ENCODE data around the gene RNH1. TPM values are rescaled to one million over a fixed set of nuclear protein-coding genes. Genes with fewer than 3 reads are reported as not detected.

RNH1 gene
- total RNA-seq, 2 experiments from 2014 or later = 65.5 to 65.7 TPM

DNA sequence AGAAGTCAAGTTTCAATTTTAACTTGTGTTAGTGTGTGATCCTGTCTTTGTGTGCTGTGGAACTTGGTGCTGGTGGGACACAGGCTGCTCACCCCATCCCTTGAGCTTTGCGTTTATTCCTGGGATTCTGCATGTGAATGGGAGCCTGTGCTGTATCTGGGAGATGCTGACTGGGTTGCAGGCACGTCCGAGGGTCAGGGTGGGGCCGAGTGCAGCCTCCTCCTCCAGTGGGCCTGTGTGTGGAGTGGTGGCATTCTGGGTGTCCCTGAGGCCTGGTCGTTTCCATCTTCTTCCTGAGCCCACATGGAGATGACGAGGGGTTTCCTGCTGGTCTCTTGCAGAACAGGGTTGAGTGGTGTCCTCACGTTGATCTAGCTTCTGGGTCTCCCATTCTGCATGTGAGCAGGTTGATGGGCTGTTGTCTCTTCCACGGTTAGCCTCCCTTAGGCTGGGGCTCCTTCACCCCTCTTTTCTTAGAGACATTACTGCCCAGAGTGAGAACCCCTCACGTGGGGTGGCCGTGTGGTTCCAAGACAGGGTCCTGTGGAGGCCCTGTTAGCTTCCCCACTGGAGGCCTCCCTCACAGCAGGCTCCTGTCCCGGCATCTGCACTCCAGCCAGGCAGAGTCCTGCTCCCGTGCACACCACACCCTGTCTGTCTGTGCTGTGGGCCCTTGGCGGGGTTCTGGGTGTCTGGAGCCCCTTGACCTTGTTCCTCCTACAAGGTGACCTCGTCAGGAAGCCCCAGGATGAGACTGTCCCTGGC lies 52.1 kb downstream of the RNH1 start:
- Histone ChIP-seq H3K9me2 (ENCODE audit: insufficient read depth, low read length) (no peaks in the 10 kb centered on the region), H3K27ac (ENCODE audit: low read depth, low read length, poor library complexity, severe bottlenecking) (no peak overlapping the region), H3K4me3 (ENCODE audit: low read depth, low read length, poor library complexity, severe bottlenecking) (no peak overlapping the region), H2AFZ (ENCODE audit: low read length) (no peak overlapping the region), H4K20me1 (ENCODE audit: insufficient read depth, low read length) (no peaks in the 10 kb centered on the region), H3K36me3 (ENCODE audit: insufficient read depth, low read length) (peaks cover 10% of the 10 kb centered on the region; the same call in 1 of the 2 replicates), H3K4me2 (ENCODE audit: low read length) (no peak overlapping the region), H3K79me2 (ENCODE audit: insufficient read depth, low read depth, low read length) (no peaks in the 10 kb centered on the region), H3K4me1 (ENCODE audit: insufficient read depth, low read length, poor library complexity, severe bottlenecking) (peaks cover 18% of the 10 kb centered on the region), H3K9me3 (ENCODE audit: low read length) (no peaks in the 10 kb centered on the region)
- no TSS peak for BruUV-seq (replicated peaks)
- no peak for DNase-seq (ENCODE audit: low spot score)
- TF ChIP-seq EZH2phosphoT487 (IDR thresholded peaks at IDR 0.05; ENCODE audit: borderline replicate concordance, low read depth, low read length) = no peak
- TF ChIP-seq, protein P1, sequence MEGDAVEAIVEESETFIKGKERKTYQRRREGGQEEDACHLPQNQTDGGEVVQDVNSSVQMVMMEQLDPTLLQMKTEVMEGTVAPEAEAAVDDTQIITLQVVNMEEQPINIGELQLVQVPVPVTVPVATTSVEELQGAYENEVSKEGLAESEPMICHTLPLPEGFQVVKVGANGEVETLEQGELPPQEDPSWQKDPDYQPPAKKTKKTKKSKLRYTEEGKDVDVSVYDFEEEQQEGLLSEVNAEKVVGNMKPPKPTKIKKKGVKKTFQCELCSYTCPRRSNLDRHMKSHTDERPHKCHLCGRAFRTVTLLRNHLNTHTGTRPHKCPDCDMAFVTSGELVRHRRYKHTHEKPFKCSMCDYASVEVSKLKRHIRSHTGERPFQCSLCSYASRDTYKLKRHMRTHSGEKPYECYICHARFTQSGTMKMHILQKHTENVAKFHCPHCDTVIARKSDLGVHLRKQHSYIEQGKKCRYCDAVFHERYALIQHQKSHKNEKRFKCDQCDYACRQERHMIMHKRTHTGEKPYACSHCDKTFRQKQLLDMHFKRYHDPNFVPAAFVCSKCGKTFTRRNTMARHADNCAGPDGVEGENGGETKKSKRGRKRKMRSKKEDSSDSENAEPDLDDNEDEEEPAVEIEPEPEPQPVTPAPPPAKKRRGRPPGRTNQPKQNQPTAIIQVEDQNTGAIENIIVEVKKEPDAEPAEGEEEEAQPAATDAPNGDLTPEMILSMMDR (conservative IDR thresholded peaks at IDR 0.05; ENCODE audit: low read length) = no peak
- POLR2A ChIA-PET = no interaction called here
- CTCF ChIA-PET (ENCODE audit: unreplicated experiment) = no interaction called here
- intact Hi-C loops (cut with micrococcal nuclease; ENCODE audit: unreplicated experiment) = loop anchor here (5.0 kb wide), 1 partner anchor 248 kb away; the partner anchor contains the start of genes BET1L and RIC8A

DNA sequence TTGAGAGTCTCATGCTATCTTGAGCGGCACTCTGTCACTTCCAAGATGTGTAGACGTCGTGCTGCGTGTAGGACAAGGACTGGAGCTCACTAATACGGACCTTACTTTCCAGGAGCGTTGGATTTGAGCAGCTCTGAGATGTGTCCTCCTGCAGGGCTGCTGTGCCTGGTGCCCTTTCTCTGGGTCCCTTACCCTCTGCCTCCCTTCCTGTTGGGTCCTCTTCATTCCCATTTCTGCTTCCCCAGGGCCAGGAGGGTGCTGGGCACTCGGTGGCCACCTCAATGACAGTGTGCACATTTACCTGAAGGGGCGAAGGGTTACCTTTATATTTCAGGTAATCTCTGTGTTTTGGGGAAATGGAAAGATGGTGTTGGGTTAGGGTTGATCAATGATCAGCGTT lies 53.0 kb downstream of the RNH1 start:
- TF ChIP-seq, protein P1 (conservative IDR thresholded peaks at IDR 0.05; ENCODE audit: low read length) = no peak
- TF ChIP-seq EZH2phosphoT487 (IDR thresholded peaks at IDR 0.05; ENCODE audit: borderline replicate concordance, low read depth, low read length) = no peak
- ChIA-PET POLR2A (no interaction called here), CTCF (ENCODE audit: unreplicated experiment) (no interaction called here)
- H2AFZ ChIP-seq (ENCODE audit: low read length) = no peak overlapping the region
- intact Hi-C loops (cut with micrococcal nuclease; ENCODE audit: unreplicated experiment) = loop anchor here (5.0 kb wide), 1 partner anchor 247 kb away; the partner anchor contains the start of genes BET1L and RIC8A
- no peaks in the 10 kb centered on the region; the same call in 1 of the 2 replicates for H3K79me2 ChIP-seq (ENCODE audit: insufficient read depth, low read depth, low read length)
- no peak for DNase-seq (ENCODE audit: low spot score)
- H4K20me1 ChIP-seq (ENCODE audit: insufficient read depth, low read length) = no peaks in the 10 kb centered on the region
- H3K4me1 ChIP-seq (ENCODE audit: insufficient read depth, low read length, poor library complexity, severe bottlenecking) = peaks cover 26% of the 10 kb centered on the region
- H3K27ac ChIP-seq (ENCODE audit: low read depth, low read length, poor library complexity, severe bottlenecking) = no peak overlapping the region
- no peaks in the 10 kb centered on the region for H3K9me3 ChIP-seq (ENCODE audit: low read length)
- H3K4me3 ChIP-seq (ENCODE audit: low read depth, low read length, poor library complexity, severe bottlenecking) = no peak overlapping the region
- H3K36me3 ChIP-seq (ENCODE audit: insufficient read depth, low read length) = peaks cover 10% of the 10 kb centered on the region; the same call in 1 of the 2 replicates
- no TSS peak for BruUV-seq (replicated peaks)
- H3K9me2 ChIP-seq (ENCODE audit: insufficient read depth, low read length) = no peaks in the 10 kb centered on the region
- no peak overlapping the region for H3K4me2 ChIP-seq (ENCODE audit: low read length)

DNA sequence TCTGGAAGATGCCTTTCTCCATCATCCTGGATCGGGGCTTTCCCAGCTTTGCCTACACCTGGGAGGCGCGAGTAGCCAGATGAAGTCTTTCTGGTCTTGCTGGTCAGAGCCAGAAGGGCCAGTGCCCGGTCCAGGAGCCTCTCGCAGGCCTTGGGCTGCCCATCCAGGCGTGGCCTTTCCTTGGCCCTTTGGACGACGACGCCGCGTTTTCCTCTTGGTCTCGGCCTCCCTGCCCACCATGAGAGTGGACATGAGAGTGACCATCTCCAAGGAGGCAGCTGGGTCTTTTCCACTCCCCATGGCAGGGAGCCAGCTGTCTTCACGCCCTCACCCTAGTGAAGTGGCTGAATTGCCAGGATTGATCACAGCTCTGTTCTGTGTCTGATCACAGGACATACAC lies 53.5 kb downstream of the RNH1 start:
- Histone ChIP-seq H3K4me3 (ENCODE audit: low read depth, low read length, poor library complexity, severe bottlenecking) (no peak overlapping the region), H2AFZ (ENCODE audit: low read length) (no peak overlapping the region), H3K9me3 (ENCODE audit: low read length) (no peaks in the 10 kb centered on the region), H3K79me2 (ENCODE audit: insufficient read depth, low read depth, low read length) (no peaks in the 10 kb centered on the region; the same call in 1 of the 2 replicates), H3K4me2 (ENCODE audit: low read length) (no peak overlapping the region), H3K27ac (ENCODE audit: low read depth, low read length, poor library complexity, severe bottlenecking) (no peak overlapping the region), H3K9me2 (ENCODE audit: insufficient read depth, low read length) (no peaks in the 10 kb centered on the region), H3K36me3 (ENCODE audit: insufficient read depth, low read length) (peaks cover 10% of the 10 kb centered on the region; the same call in 1 of the 2 replicates), H4K20me1 (ENCODE audit: insufficient read depth, low read length) (no peaks in the 10 kb centered on the region), H3K4me1 (ENCODE audit: insufficient read depth, low read length, poor library complexity, severe bottlenecking) (peaks cover 31% of the 10 kb centered on the region)
- BruUV-seq (replicated peaks) = no TSS peak
- intact Hi-C loops (cut with micrococcal nuclease; ENCODE audit: unreplicated experiment) = loop anchor here (5.0 kb wide), 1 partner anchor 246 kb away; the partner anchor contains the start of genes BET1L and RIC8A
- no peak for DNase-seq (ENCODE audit: low spot score)
- TF ChIP-seq, protein P1 (conservative IDR thresholded peaks at IDR 0.05; ENCODE audit: low read length) = no peak
- ChIA-PET POLR2A (no interaction called here), CTCF (ENCODE audit: unreplicated experiment) (no interaction called here)

Measured in OCI-LY7 (cell line).